Kidney (tissue), 14 donors: ENCODE results near the gene KCNA3. TPM values are rescaled to one million over a fixed set of nuclear protein-coding genes. Genes with fewer than 3 reads are reported as not detected.

Experiments used
- DNase-seq, 5 donors: peaks; one replicate each; pipeline ENCODE4 v3.0.0-alpha.2; 2013 to 2020
- FAIRE-seq: peaks from 2 replicates; lab custom pipeline; 2012; peaks lifted over from hg19 to GRCh38; lab: Jason Lieb, UNC
- H3K27ac ChIP-seq, 2 donors: one replicate each; pipeline ENCODE4 v1.7.0; 2013; ENCODE audit warnings: low read depth in 2 of 2, low read length in 2 of 2, inconsistent platforms in 1 of 2
- H3K27me3 ChIP-seq: one replicate; pipeline ENCODE4 v1.7.1; 2013; ENCODE audit warnings: low read length, inconsistent platforms; ENCODE audit not compliant: control insufficient read depth, insufficient read depth
- H3K36me3 ChIP-seq, 3 donors: one replicate each; pipeline versions ENCODE4 v1.7.0 to v1.7.1; 2013; ENCODE audit warnings: low read length in 3 of 3, control low read depth in 1 of 3, inconsistent platforms in 1 of 3; ENCODE audit not compliant: insufficient read depth in 3 of 3, control insufficient read depth in 2 of 3
- H3K4me1 ChIP-seq, 3 donors: one replicate each; pipeline versions ENCODE4 v1.7.0 to v1.7.1; 2013; ENCODE audit warnings: low read length in 3 of 3, inconsistent platforms in 1 of 3, low read depth in 1 of 3; ENCODE audit not compliant: control insufficient read depth in 2 of 3, insufficient read depth in 2 of 3
- H3K4me3 ChIP-seq, 3 donors: one replicate each; pipeline versions ENCODE4 v1.7.0 to v1.8.1; 2013; ENCODE audit warnings: low read length in 3 of 3, control low read depth in 1 of 3, inconsistent platforms in 1 of 3
- H3K9ac ChIP-seq, 3 donors: one replicate each; pipeline versions ENCODE4 v1.7.0 to v1.7.1; 2013; ENCODE audit warnings: low read length in 3 of 3, control low read depth in 1 of 3, inconsistent platforms in 1 of 3
- H3K9me3 ChIP-seq, 3 donors: one replicate each; pipeline versions ENCODE4 v1.7.0 to v1.7.1; 2013; ENCODE audit warnings: low read length in 3 of 3, control low read depth in 1 of 3, inconsistent platforms in 1 of 3; ENCODE audit not compliant: control insufficient read depth in 2 of 3, insufficient read depth in 1 of 3
- intact Hi-C: fragments of 100-400 bp; cut with DNase I; formaldehyde crosslinking; loops from one replicate; pipeline ENCODE4 v1.11.1; 2022
- polyA plus RNA-seq: library from polyadenylated mRNA; stranded (reverse); fragments of 350-450 nt; fragmentation: Illumina TruSeq; extraction: RNeasy Lipid Tissue Mini Kit (QIAGEN cat#74804); gene quantifications from one replicate; pipeline ENCODE4 v1.2.3, GENCODE V29; 2014; ENCODE audit warnings: low read depth, low replicate concordance; ENCODE audit not compliant: insufficient read depth
- total RNA-seq: library from RNA; stranded (reverse); fragmentation: NEBNext Ultra II Directional; extraction: Animal tissue kit (Norgen Biotek cat#: 25700); gene quantifications from one replicate; pipeline ENCODE4 v1.2.1, GENCODE V29; 2021
- TF ChIP-seq, protein P1 (sequence below): IDR thresholded peaks from 3 replicates; pipeline ENCODE4 v1.5.1; 2012; ENCODE audit warnings: mild to moderate bottlenecking, moderate library complexity, borderline replicate concordance; ENCODE audit not compliant: insufficient read depth; ENCODE audit errors: extremely low read depth
- donor health status: control.
- donor health status: control.
- donor health status: control.
- donor health status: control.
- donor health status: control.
- donor health status: DM: yes; HTN: yes; CAD: no.
- donor health status: Normal renal cell carcinoma (clear cell type).

Gene KCNA3
- total and polyA plus RNA-seq, 2 donors from 2014 or later = 6.7 TPM; not detected in 1

DNA sequence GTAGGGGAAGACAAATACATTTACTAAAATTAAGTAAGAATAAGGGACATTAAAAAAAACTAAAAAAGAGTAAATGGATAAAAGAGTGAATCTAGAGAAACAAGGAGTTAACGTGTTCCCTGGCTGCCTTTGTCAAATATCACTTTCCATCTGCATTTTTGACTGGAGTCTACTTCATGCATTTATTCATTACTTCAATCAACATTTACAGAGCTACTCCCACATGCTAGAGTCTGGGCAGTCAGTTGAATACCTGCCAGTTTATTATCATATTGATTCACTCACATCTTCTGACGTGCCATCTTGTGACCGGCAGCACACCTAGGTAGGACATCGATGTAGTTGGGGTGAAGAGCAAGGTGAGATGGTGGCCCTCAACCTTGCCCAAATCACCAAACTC, 35.6 kb upstream of the KCNA3 start:
- FAIRE-seq = no peak

DNA sequence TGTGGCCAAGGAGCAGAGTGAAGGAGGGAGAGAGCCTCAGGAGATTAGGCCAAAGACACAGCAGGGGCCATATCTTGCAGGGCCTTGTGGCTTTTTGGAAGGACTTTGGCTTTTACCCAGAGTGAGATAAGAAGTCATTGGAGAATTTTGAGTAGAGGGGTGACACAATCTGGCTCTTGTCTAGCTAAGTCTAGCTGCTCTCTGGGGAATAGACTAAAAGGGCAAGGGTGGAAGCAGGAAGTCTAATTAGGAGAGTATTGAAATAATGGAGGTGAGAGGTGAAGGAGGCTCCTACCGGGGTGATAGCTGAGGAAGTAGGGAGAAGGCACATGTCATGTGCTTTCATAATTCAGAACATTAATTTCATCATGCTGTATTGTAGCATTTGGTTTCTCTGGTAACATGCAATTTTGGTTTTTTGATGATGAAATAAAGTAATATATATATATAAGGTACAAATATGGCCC, 34.3 kb upstream of the KCNA3 start:
- DNase-seq = no peak
- Histone ChIP-seq H3K9ac (no peak overlapping the region), H3K36me3 (no peaks in the 10 kb centered on the region), H3K27me3 (no peaks in the 10 kb centered on the region), H3K9me3 (no peaks in the 10 kb centered on the region), H3K4me3 (no peak overlapping the region), H3K27ac (no peak overlapping the region), H3K4me1 (no peaks in the 10 kb centered on the region)
- intact Hi-C loops = no loop called here
- TF ChIP-seq, protein P1, sequence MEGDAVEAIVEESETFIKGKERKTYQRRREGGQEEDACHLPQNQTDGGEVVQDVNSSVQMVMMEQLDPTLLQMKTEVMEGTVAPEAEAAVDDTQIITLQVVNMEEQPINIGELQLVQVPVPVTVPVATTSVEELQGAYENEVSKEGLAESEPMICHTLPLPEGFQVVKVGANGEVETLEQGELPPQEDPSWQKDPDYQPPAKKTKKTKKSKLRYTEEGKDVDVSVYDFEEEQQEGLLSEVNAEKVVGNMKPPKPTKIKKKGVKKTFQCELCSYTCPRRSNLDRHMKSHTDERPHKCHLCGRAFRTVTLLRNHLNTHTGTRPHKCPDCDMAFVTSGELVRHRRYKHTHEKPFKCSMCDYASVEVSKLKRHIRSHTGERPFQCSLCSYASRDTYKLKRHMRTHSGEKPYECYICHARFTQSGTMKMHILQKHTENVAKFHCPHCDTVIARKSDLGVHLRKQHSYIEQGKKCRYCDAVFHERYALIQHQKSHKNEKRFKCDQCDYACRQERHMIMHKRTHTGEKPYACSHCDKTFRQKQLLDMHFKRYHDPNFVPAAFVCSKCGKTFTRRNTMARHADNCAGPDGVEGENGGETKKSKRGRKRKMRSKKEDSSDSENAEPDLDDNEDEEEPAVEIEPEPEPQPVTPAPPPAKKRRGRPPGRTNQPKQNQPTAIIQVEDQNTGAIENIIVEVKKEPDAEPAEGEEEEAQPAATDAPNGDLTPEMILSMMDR = no peak
- FAIRE-seq = no peak

More for the DNA sequence above, 35.6 kb upstream of the KCNA3 start:
- no peaks in the 10 kb centered on the region for H3K4me1 ChIP-seq
- no peaks in the 10 kb centered on the region for H3K9me3 ChIP-seq
- intact Hi-C loops = no loop called here
- H3K36me3 ChIP-seq = no peaks in the 10 kb centered on the region
- H3K4me3 ChIP-seq = no peak overlapping the region
- no peak overlapping the region for H3K9ac ChIP-seq
- H3K27me3 ChIP-seq = no peaks in the 10 kb centered on the region
- TF ChIP-seq, protein P1 = no peak
- no peak overlapping the region for H3K27ac ChIP-seq
- no peak for DNase-seq

DNA sequence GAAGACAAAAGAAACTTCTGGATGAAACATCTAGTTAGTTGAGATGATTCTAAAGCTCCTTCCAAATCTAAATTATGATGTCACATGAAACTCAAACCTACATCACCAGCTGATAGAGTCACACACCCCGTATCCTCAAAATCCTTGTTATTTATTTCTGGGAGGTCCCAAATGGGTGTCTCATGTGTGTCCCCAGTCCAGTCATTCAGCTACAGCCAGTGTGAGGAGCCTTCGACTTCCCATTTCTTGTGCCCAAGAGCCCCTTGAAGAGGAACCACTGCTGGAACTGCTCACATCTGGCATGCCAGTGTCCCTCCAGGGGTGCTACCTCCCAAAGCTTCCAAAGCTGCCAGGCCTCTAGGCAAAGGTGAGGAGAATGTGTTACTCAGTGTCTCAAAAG, 32.5 kb upstream of the KCNA3 start:
- DNase-seq (no peak), FAIRE-seq (no peak)
- TF ChIP-seq, protein P1 = no peak
- no peak overlapping the region for H3K4me3 ChIP-seq
- no peaks in the 10 kb centered on the region for H3K9me3 ChIP-seq
- no peak overlapping the region for H3K27ac ChIP-seq
- H3K36me3 ChIP-seq = no peaks in the 10 kb centered on the region
- H3K4me1 ChIP-seq = no peaks in the 10 kb centered on the region
- intact Hi-C loops = no loop called here
- no peaks in the 10 kb centered on the region for H3K27me3 ChIP-seq
- no peak overlapping the region for H3K9ac ChIP-seq

DNA sequence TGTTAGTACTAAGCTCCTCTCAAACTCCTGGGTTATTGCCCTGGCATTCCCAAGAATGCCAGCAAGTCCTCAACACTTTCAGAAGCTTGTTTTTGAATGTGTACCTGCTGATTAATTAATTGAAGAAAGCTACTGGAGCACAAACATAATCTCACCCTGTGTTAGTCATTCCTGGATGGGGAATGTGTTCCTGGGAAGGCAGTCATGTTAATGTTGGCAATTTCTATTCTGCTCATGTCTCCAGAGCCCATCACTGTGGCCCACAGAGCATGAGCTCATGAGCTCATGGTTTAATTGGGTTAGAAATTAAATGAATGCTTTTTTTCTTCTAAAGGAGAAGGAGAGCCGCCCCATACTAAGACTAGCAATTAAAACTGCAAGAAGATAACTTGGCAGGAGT, 31.9 kb upstream of the KCNA3 start:
- Histone ChIP-seq H3K4me1 (no peaks in the 10 kb centered on the region), H3K36me3 (no peaks in the 10 kb centered on the region), H3K27me3 (no peaks in the 10 kb centered on the region), H3K9ac (no peak overlapping the region), H3K9me3 (no peaks in the 10 kb centered on the region), H3K27ac (no peak overlapping the region), H3K4me3 (no peak overlapping the region)
- TF ChIP-seq, protein P1 = no peak
- intact Hi-C loops = no loop called here
- no peak for FAIRE-seq
- DNase-seq = peak in 2 of 5 donors; percentile 1 to 16
